Measurements from ENCODE around the gene SEZ6.

The SEZ6 gene

DNA sequence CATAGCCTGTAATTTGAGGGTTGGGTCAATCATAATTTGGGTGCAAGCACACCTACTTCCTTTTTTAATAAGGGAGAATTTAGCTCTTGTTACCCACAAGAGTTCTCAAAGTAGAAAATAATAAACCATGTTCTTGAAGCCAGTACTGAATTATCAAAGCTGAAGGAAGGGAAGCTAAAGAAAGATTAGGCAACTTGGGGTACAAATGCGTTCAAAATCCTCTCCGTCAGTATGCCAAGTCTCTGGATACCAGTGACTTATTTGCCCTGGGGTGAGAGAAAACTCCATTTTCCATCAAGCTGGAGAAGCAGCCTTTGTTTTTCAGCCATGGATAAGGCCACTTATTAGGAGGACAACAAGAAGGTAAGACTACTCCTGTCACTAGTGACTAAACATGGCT is 79.5 kb downstream of the SEZ6 start:
- no peak for DNase-seq

GRCh38 chr17:28925912-28926365 is 79.9 kb downstream of the SEZ6 start:
- DNase-seq = peak; percentile 74

DNA sequence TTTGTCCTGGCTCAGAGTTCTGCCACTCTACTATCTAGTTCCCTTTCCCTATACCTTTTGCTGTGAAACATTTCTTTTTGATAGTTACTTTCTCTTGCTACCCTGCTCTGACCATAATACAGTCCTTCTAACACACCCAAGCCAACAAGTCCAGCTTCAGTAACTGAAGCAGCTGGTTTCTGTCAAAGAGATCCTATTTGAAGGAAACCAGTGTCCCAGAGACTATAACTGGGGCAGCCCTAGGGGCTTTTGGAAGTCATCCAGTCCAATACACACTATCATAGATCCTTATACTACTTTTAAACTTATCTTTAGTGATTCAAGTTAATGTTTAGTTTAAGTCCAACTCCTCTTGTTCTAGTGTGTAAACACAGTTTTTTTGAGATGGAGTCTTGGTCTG is 85.6 kb downstream of the SEZ6 start:
- DNase-seq = no peak

DNA sequence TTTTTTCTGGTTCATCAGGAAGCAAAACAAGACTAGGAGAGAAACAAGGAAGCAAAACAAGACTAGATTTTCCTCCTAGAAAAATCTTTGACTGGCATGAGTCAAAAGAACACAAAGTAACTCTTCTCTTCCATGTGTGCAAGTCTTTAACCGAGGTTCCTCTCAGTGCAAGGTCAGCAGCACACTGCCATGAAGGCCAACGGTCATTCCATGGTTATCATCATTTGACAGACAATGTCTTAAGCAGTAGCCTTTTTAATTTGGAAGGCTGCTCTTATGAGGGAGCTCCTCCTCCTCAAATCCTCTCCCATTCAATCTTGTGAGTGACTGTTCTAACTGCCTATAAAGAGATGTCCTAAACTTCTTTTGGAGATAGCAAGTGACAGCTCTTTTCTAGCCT is 87.5 kb downstream of the SEZ6 start:
- no peak for DNase-seq

- DNase-seq = no peak
Observed at GRCh38 chr17:28917465-28917864, 88.4 kb downstream of the SEZ6 start.

DNA sequence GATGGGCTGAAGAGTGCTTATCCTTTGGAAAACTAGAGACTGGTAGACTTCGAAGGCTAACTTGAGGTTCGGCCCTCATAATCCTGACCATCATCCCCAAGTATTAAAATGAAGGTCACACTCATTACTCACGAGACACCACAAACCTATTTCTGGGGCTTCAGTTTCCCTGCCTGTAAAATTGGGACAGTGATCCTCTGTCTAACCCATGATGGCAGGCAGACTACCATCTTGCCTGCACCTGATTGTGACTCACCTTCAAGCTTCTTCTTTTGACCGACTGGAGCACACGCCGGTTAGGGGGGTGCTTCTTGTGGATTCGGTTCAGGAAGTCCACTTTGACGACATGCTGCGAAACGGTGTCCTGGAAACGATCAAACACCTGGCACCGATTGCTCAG is 88.8 kb downstream of the SEZ6 start:
- no peak for DNase-seq

- DNase-seq = peak; percentile 78
Observed at GRCh38 chr17:28916302-28916934, 89.4 kb downstream of the SEZ6 start.

GRCh38 chr17:28912938-28913333 is 92.9 kb downstream of the SEZ6 start:
- no peak for DNase-seq

DNA sequence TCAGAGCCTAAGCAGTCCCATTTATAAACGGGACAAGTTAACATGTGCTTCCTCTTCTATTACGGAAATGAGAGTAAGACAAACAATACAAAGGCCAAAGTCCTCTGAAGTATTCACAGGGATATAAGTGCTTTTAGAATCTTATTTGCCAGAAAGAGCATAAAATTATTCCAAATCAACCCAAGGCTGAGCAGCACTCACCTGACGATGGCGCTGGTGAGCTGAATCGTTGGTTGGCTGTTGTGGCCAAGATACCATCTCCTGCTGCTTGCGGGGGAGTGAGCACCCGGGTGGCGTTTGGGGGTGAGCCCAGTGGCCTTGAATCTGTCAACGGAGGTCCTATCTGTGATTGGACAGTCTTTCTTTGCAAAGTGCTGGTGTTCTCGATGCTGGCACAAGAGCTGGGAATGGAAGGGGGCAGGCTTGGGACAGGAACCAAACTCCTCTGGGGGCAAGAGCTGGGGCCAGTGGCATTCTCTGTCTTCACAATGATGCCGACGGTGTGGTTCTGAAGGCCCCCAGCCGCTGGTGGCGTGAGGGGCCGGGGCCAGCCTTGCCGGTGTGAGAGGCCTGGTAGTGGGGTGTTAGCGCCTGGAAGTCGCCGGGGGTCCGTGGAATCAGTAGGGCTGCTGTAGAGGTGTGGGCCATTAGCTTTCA is 93.4 kb downstream of the SEZ6 start:
- peak; percentile 61 for DNase-seq

DNA sequence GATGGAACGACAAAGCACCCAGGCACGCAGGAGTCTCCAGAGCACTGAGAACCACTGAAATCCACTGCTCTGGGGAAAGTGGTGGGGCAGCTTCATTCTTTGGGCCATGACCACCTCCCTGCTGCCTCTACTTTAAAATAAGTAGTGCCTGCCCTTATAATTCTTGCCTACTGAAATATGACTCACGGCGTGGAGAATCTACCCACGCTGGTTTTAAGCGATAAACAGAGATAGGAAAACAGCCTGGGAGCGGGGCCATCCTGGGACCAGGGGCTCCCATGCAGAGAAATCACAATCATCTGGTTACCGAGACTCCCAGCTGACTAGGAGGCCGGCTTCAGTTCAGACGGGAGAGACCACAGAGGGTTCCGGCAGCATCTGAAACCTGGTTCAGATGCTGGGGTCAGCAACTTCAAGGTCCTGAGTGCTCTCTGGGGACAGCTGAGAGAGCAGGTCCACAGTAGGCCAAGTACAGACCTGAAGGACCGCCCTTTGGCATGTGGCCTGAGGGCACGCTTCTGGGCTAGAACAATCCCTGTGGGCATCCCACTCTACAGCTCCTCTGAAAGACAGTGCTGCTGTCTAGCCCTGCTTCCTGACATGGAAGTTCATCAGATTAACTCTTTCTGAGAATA is 94.3 kb downstream of the SEZ6 start:
- DNase-seq = no peak

- DNase-seq = no peak
Observed at GRCh38 chr17:28910534-28910933, 95.3 kb downstream of the SEZ6 start.

- no peak for DNase-seq
Observed at GRCh38 chr17:28908640-28909167, 97.1 kb downstream of the SEZ6 start.

- DNase-seq = peak; percentile 81
Observed at GRCh38 chr17:28907709-28908475, 97.9 kb downstream of the SEZ6 start.

- DNase-seq = peak; percentile 94
Observed at GRCh38 chr17:28906706-28907438, 99.0 kb downstream of the SEZ6 start.

GRCh38 chr17:28906276-28906675 is 99.6 kb downstream of the SEZ6 start:
- no peak for DNase-seq

All from hematopoietic multipotent progenitor cell treated with erythropoietin and hydrocortisone succinate and interleukin-3 and kit ligand, for 6 days (in vitro differentiated cells).